HEK293T (cell line): ENCODE results near the gene STK24.

Experiments used
- BHLHE40 ChIP-seq: fragments of 450-650 bp; IDR thresholded peaks from 2 replicates; pipeline ENCODE4 v1.6.1; 2016; ENCODE audit warnings: mild to moderate bottlenecking, moderate library complexity, borderline replicate concordance
- ELF4 ChIP-seq: fragments of 450-650 bp; IDR thresholded peaks from 2 replicates; pipeline ENCODE4 v1.6.1; 2017; ENCODE audit warnings: antibody characterized with exemption
- FOXA1 ChIP-seq: fragments of 450-650 bp; IDR thresholded peaks from 2 replicates; pipeline ENCODE4 v1.6.1; 2016; ENCODE audit warnings: mild to moderate bottlenecking
- FOXM1 ChIP-seq: fragments of 450-650 bp; IDR thresholded peaks from 2 replicates; pipeline ENCODE4 v1.6.1; 2017; ENCODE audit warnings: mild to moderate bottlenecking, borderline replicate concordance
- HDGF ChIP-seq: fragments of 450-650 bp; IDR thresholded peaks from 2 replicates; pipeline ENCODE4 v1.6.1; 2017; ENCODE audit warnings: antibody characterized with exemption, borderline replicate concordance
- L3MBTL2 ChIP-seq: fragments of 450-650 bp; conservative IDR thresholded peaks from 2 replicates; pipeline ENCODE4 v1.6.1; 2016; ENCODE audit warnings: mild to moderate bottlenecking
- SP1 ChIP-seq: fragments of 450-650 bp; IDR thresholded peaks from 2 replicates; pipeline ENCODE4 v1.6.1; 2017
- SUZ12 ChIP-seq: fragments of 450-650 bp; IDR thresholded peaks from 2 replicates; pipeline ENCODE4 v1.6.1; 2016; ENCODE audit warnings: mild to moderate bottlenecking
- TARDBP ChIP-seq: fragments of 450-650 bp; IDR thresholded peaks from 2 replicates; pipeline ENCODE4 v1.6.1; 2016
- ZNF384 ChIP-seq: fragments of 450-650 bp; IDR thresholded peaks from 2 replicates; pipeline ENCODE4 v1.6.1; 2016

GRCh38 chr13:98565726-98566565 lies 11.0 kb downstream of the STK24 start:
- TF ChIP-seq BHLHE40 (no peak), L3MBTL2 (no peak), FOXM1 (no peak), ELF4 (no peak), SP1 (no peak), FOXA1 (no peak), HDGF (no peak), SUZ12 (no peak), ZNF384 (no peak), TARDBP (no peak)
